ENCODE results near the gene PRKCH.

- TF ChIP-seq, protein P1, sequence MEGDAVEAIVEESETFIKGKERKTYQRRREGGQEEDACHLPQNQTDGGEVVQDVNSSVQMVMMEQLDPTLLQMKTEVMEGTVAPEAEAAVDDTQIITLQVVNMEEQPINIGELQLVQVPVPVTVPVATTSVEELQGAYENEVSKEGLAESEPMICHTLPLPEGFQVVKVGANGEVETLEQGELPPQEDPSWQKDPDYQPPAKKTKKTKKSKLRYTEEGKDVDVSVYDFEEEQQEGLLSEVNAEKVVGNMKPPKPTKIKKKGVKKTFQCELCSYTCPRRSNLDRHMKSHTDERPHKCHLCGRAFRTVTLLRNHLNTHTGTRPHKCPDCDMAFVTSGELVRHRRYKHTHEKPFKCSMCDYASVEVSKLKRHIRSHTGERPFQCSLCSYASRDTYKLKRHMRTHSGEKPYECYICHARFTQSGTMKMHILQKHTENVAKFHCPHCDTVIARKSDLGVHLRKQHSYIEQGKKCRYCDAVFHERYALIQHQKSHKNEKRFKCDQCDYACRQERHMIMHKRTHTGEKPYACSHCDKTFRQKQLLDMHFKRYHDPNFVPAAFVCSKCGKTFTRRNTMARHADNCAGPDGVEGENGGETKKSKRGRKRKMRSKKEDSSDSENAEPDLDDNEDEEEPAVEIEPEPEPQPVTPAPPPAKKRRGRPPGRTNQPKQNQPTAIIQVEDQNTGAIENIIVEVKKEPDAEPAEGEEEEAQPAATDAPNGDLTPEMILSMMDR (IDR thresholded peaks at IDR 0.05) = no peak
- TF ChIP-seq POLR2A (IDR thresholded peaks at IDR 0.05) = no peak
- no peak for TF ChIP-seq POLR2AphosphoS5 (IDR thresholded peaks at IDR 0.05)
- TF ChIP-seq EP300 (IDR thresholded peaks at IDR 0.05) = no peak
Measured at GRCh38 chr14:61387076-61387475, 65.7 kb downstream of the PRKCH start.
